ENCODE results near the gene RNF157. TPM values are rescaled to one million over a fixed set of nuclear protein-coding genes. Genes with fewer than 3 reads are reported as not detected.

RNF157 gene
- total RNA-seq, 1 donor from 2014 or later: 0.99 TPM

DNA sequence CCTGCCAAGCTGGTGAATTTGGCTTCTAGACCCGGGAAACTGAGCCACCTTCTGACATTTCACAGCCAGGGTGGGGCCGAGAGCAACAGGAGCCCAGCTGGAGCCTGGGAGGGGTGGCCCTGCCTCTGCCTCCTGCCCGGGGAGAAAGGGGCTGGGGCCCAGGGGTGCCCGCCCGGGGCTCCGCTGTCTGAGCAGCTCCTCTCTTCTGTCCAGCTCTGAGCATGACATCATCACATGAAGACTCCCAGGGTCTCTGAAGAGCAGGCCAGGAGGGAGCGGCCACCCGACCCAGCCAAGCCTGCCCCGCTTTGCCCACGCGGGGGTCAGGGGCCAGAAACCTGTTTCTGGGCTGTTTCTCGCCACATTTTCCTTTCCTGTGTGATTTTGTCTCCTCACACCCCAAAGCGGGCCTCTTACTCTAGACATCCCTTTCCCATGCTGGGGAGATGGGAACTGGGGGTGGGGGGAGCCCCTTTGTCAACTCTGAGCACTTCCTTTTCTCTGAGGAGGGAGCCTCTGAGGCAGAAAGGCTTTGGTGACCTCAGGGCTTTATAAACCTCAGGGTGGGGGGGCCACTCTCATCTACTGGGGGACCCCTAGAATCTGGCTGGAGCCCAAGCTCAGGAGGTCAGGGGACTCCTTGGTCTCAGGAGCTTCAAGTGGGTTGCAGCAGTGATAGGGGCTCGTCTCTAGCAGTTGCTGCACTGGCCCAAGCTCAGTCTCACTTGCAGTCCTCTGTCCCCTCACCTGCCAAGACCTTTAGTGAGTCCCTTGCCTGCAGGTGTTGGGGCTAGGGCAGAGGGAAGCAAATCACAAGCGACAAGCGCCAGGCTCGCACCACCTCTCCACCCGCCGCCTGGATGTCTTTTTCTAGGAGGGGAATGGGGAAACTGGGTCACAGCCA lies 32.5 kb upstream of the RNF157 start:
- H3K4me1 Mint-ChIP-seq (ENCODE audit: unreplicated experiment): peaks cover 23% of the 10 kb centered on the region
- TF ChIP-seq, protein P1, sequence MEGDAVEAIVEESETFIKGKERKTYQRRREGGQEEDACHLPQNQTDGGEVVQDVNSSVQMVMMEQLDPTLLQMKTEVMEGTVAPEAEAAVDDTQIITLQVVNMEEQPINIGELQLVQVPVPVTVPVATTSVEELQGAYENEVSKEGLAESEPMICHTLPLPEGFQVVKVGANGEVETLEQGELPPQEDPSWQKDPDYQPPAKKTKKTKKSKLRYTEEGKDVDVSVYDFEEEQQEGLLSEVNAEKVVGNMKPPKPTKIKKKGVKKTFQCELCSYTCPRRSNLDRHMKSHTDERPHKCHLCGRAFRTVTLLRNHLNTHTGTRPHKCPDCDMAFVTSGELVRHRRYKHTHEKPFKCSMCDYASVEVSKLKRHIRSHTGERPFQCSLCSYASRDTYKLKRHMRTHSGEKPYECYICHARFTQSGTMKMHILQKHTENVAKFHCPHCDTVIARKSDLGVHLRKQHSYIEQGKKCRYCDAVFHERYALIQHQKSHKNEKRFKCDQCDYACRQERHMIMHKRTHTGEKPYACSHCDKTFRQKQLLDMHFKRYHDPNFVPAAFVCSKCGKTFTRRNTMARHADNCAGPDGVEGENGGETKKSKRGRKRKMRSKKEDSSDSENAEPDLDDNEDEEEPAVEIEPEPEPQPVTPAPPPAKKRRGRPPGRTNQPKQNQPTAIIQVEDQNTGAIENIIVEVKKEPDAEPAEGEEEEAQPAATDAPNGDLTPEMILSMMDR (IDR thresholded peaks at IDR 0.05): no peak
- no peaks in the 10 kb centered on the region for H3K27me3 Mint-ChIP-seq (ENCODE audit: unreplicated experiment)
- DNase-seq (ENCODE audit: extremely low spot score, unreplicated experiment): no peak
- H3K9me3 Mint-ChIP-seq (ENCODE audit: unreplicated experiment): no peaks in the 10 kb centered on the region
- H3K36me3 Mint-ChIP-seq (ENCODE audit: unreplicated experiment): no peaks in the 10 kb centered on the region
- no peak overlapping the region for H3K27ac Mint-ChIP-seq (ENCODE audit: unreplicated experiment)
- no peak overlapping the region for H3K4me3 Mint-ChIP-seq (ENCODE audit: unreplicated experiment)

DNA sequence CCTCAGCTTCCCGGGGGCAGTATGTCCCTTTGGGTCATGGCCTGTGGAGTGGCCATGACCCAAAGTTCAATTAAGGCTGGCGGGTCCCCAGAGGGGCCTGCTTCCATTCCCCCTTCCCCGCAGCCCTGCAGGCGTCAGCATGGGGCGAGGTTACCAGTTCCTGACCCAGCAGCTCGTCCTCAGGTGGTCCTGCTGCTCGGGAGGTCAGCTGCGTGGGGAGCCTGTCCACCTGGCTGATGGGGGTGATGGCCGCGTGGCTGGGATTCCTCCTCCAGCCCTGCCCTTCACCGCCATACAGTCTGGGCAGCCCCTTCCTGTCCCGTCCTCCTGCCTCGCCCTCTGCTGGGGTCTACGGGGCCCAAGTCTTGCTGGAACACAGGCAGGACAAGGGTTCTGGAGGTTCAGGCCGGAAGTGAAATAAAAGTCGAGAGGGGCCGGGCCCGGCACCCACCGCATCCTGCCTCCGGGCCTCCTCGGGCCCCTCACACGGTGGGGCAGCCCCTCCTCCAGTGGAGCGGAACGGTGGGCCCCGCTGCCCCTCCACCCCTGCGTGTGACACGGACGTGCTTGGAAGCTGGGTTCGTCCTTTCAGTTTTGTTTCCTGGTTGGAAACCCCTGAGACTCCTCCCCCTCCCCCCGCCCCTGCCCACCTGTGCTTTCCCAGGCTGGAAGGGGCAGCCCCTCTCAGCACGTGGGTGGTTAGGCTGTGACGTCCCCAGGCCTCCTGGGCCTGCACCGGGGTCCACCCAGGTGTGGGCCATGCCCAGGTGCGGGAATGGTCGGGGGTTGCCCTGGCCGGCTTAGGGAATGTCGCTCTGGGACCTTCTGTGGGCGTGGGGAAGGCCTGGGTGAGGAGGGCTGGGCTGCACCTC lies 31.6 kb upstream of the RNF157 start:
- no peak overlapping the region for H3K4me3 Mint-ChIP-seq (ENCODE audit: unreplicated experiment)
- H3K9me3 Mint-ChIP-seq (ENCODE audit: unreplicated experiment): no peaks in the 10 kb centered on the region
- TF ChIP-seq, protein P1 (IDR thresholded peaks at IDR 0.05): no peak
- H3K36me3 Mint-ChIP-seq (ENCODE audit: unreplicated experiment): no peaks in the 10 kb centered on the region
- no peaks in the 10 kb centered on the region for H3K27me3 Mint-ChIP-seq (ENCODE audit: unreplicated experiment)
- no peak overlapping the region for H3K27ac Mint-ChIP-seq (ENCODE audit: unreplicated experiment)
- no peak for DNase-seq (ENCODE audit: extremely low spot score, unreplicated experiment)
- H3K4me1 Mint-ChIP-seq (ENCODE audit: unreplicated experiment): peaks cover 26% of the 10 kb centered on the region

DNA sequence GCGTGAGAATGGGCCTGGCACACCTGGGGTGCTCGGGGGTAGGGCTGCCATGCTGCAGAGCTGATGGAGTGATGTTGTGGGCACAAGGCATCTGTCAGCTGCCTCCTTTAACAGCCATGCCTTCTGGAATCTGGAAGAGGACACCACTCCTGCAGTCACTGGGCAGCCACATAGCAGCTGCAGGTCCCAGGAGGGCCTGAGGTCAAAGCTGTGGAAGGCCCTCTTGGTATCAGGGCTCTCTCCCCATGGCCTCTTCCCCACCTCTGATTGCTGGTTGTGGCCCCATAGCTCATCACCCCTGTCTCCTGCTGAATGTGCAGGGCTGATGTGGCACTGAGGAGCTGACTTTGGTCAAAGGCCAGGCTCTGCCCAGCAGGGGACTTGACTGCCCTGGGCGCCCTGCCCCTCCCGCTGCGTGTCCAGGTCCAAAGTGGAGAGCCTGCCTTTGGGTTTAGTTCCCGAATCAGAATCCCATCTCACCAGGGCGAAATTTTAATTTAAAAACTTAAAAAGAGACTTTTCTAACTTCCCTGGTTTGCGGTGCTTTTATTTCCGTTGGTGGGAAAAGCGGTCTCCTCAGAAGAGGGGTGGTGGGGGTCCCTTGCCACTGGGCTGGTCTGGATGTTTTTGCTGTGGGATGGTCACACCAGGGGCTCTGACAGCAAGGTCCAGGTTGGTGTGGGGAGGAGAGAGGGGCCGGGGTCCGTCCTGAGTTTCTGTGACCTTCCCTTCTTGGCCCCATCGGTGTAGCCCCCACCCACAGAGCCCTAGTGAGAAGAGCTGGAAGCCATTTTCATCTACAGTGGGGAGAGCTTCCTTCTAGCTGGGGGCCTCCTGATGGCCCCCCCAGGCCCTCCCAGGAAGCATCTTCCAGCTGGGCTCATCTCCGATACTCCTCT lies 30.7 kb upstream of the RNF157 start:
- Mint-ChIP-seq H3K9me3 (ENCODE audit: unreplicated experiment) (no peaks in the 10 kb centered on the region), H3K4me1 (ENCODE audit: unreplicated experiment) (peaks cover 25% of the 10 kb centered on the region), H3K4me3 (ENCODE audit: unreplicated experiment) (no peak overlapping the region), H3K36me3 (ENCODE audit: unreplicated experiment) (no peaks in the 10 kb centered on the region), H3K27ac (ENCODE audit: unreplicated experiment) (no peak overlapping the region), H3K27me3 (ENCODE audit: unreplicated experiment) (no peaks in the 10 kb centered on the region)
- no peak for DNase-seq (ENCODE audit: extremely low spot score, unreplicated experiment)
- TF ChIP-seq, protein P1 (IDR thresholded peaks at IDR 0.05): no peak

DNA sequence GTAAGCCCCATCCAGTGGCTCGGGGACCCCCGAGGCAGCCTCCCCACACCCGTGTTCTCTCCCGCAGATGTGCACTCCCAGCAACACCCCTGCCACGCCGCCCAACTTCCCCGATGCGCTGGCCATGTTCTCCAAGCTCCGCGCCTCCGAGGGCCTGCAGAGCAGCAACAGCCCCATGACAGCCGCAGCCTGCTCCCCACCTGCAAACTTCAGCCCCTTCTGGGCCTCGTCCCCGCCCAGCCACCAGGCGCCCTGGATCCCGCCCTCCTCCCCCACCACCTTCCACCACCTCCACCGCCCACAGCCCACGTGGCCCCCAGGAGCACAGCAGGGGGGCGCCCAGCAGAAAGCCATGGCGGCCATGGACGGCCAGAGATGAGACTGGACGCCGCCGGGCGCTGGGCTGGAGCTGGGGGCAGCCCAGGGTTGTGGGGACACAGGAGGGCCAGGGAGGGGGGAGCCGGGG lies 29.9 kb upstream of the RNF157 start:
- no peak overlapping the region for H3K27ac Mint-ChIP-seq (ENCODE audit: unreplicated experiment)
- H3K27me3 Mint-ChIP-seq (ENCODE audit: unreplicated experiment): no peaks in the 10 kb centered on the region
- H3K9me3 Mint-ChIP-seq (ENCODE audit: unreplicated experiment): no peaks in the 10 kb centered on the region
- no peak for DNase-seq (ENCODE audit: extremely low spot score, unreplicated experiment)
- peaks cover 25% of the 10 kb centered on the region for H3K4me1 Mint-ChIP-seq (ENCODE audit: unreplicated experiment)
- no peaks in the 10 kb centered on the region for H3K36me3 Mint-ChIP-seq (ENCODE audit: unreplicated experiment)
- TF ChIP-seq, protein P1 (IDR thresholded peaks at IDR 0.05): no peak
- H3K4me3 Mint-ChIP-seq (ENCODE audit: unreplicated experiment): no peak overlapping the region

Data from osteocyte (in vitro differentiated cells).